HG03060 (cell line): ENCODE data around the gene RIC1.
"Not testable (repeated sequence)": the region's sequence is repeated elsewhere in the genome, so short reads cannot be mapped to it uniquely, and the experiment has no call there.

ENCODE experiments used
- ATAC-seq: cut with Tn5 transposase; IDR thresholded peaks from one replicate; pipeline ENCODE4 v1.9.1; 2021; ENCODE audit warnings: low read depth, moderate number of reproducible peaks; ENCODE audit not compliant: unreplicated experiment

The RIC1 gene

DNA sequence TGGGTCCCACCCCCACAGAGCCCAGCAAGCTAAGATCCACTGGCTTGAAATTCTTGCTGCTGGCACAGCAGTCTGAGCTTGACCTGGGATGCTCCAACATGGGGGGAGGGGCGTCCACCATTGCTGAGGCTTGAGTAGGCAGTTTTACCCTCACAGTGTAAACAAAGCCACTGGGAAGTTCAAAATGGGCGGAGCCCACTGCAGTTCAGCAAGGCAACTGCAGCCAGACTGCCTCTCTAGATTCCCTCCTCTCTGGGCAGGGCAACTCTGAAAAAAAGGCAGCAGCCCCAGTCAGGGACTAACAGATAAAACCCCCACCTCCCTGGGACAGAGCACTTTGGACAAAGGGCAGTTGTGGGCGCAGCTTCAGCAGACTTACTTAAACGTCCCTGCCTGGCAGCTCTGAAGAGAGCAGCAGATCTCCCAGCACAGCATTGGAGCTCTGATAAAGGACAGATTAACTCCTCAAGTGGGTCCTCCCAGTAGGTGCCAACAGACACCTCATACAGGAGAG, 150.9 kb downstream of the RIC1 start:
- not testable (repeated sequence) for ATAC-seq

DNA sequence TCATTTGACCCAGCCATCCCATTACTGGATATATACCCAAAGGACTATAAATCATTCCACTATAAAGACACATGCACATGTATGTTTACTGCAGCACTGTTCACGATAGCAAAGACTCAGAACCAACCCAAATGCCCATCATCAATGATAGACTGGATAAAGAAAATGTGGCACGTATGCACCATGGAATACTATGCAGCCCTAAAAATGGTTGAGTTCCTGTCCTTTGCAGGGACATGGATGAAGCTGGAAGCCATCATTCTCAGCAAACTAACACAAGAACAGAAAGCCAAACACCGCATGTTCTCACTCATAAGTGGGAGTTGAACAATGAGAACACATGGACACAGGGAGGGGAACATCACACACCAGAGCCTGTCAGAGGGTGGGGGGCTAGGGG, 154.5 kb downstream of the RIC1 start:
- not testable (repeated sequence) for ATAC-seq

DNA sequence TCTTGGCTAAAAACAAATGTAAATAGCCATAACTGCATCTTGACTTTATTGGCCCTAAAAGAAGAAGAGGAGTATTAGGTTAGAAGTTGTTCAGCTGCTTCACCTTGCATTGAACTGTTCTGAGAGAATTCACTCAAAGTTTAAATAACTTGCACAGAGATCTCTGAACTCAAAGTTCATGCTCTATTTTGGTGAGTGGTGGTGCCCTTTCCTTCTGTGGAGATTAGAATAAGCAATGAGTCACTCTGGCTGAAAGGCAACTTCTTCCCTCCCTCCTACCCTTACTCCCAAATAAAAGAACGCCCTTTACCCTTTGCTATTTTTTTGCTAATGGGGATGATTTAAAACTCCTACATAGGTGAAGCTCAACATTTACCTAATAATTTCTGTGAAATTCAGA, 155.1 kb downstream of the RIC1 start:
- no peak for ATAC-seq

DNA sequence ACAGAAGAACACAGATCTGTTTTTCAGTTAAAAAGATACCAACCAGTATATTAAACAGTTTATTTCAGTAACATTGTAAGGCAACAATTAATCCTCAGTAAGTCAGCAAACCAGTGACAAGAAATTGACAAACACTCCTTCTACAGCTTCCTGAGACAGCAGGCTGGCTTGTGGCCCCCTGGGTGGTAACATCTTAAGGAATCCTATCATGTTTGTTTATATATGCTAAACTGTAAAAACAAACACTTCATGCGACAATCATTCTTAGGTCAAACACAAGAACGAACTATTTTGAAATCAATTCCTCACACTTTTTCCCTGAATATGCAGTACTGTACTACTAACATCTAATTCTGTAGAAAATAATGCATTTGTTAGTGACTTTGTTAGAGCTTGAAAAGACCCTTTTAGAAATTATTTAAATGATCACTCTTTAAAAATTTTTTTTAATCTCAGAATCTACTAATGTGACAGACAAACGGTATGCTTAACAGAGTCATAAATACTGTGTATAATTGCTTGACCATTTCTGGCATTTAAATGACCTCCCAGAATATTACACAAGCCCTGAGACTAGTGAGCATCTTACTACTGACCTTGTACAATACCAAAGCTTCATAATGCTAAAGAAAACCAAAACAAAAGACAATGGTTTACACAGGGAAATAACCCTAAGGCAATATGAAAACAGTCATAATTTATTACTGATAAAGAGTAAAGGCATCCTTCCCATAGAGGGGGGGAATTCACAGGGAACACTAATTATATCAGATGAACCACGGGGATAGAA, 155.8 kb downstream of the RIC1 start:
- no peak for ATAC-seq

DNA sequence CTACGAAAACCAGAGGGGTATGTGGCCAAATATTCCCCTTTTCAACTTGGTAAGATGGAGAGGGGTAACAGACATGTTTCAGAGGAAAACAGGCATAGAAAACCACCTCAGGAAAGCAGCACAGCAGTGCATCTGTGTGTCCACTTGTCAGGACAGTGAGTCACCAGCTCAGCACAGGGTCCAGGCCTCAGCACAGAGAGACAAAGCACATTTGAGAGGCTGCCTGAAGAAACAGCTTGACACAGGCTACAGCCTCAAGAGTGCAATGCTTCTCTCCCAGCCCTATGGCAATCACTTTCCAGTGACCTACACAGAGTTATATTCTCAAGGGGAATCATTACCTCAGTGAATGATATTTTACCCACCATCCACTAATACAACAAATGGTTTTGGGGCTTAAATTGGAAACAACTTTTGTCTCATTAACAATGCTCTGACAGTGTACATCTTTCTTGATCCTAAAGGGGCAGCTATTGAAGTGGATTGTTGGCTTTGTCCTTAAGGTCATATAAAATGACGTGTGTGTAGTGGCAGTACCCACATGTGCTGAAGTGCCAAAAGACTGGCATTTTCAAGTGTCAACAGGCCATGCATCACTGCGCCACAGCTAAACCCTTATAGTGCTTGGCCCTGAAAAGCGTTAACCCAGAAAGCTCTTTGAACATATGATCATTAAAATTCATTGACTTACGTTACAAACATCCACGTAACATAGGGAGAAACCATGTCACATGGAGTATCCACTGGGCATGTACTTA, 157.6 kb downstream of the RIC1 start:
- ATAC-seq = no peak

DNA sequence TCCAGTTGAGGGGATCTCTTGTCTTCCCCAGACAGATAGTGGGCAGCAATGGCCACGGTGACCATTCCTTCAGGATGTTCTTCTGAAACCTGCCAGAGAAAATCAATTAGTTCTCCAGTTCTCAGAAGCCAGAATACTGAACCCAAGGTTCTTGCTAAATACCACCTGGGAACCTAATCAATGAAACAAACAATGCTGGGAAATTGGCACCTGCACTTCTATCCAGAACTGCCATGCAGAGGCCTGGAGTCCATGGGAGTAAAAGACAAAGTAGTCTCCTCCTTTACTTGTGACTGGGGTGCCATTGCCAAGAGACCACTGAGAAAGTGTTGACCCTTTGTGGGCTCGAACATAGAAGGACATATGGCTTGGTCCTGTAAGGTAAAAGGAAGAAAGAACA, 158.3 kb downstream of the RIC1 start:
- ATAC-seq = no peak

DNA sequence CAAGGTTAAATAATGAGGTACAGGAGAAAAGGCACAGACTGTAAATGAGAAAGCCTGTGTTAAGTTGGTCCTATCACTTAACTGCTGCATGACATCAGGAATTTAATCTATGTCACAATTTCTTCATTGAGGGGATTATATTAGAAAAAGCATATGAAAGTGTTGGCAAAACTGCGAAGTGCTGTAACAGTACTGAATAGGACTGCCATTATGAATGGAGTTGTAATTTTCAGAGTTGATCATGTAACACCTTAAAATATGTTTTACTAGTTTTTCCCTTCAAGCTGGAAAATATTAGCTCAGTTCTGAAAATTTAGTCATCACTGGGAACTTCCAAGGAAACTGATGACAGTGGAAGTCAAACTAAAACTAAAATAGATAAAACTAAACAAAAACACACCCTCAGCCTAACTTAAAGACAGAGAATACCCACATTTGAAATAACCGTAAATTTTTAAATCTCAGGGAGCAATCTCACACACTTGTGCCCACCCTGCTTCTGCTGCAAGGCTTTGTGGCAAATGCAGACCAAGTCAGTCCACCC, 158.9 kb downstream of the RIC1 start:
- no peak for ATAC-seq

DNA sequence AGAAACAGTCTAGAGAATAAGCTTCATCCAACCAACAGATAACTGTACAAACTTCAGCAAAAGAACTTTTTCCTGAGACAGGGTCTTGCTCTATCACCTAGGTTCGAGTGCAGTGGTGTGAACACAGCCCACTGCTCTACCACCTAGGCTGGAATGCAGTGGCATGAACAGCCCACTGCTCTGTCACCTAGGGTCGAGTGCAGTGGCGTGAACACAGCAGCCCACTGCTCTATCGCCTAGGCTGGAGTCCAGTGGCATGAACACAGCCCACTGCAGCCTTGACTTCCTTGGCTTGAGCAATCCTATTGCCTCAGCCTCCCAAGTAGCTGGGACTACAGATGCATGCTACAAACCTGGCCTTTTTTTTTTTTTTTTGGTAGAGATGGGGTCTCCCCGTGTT, 160.6 kb downstream of the RIC1 start:
- ATAC-seq = no peak

DNA sequence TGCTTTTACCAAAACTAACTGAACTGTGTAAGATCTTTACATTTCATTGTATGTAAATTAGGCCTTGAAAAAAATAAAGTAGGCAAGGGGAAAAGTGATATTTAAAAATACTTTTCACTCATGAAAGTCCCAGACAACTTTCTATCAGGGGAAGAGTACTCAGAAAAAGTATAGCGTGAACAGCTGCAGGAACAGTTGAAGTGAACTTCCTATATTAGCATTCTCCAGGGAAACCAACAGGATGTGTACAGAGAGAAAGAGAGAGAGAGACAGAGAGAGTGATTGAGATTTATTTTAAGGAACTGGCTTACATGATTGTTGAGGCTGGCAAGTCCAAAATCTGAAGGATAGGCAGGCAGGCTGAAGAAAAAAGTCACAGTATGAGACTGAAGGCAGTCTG, 162.0 kb downstream of the RIC1 start:
- ATAC-seq = no peak

DNA sequence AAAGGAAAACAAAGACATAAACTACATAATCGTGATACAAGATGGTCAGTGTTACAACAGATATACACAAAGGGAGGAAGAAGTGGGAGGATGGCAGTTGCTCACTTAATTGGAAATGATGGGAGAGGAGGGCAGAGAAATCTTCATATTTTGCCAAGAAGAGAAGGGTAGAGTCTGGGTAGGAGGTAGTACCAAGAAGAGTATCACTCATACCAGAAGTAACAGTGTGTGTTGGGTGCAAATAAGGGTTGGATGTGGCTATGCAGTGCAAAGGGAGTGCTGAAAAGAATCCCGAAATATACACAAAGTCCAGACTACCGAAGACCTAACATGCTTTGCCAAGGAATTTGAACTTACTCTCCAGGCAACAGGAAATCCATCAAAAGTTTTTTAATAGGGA, 163.0 kb downstream of the RIC1 start:
- no peak for ATAC-seq

DNA sequence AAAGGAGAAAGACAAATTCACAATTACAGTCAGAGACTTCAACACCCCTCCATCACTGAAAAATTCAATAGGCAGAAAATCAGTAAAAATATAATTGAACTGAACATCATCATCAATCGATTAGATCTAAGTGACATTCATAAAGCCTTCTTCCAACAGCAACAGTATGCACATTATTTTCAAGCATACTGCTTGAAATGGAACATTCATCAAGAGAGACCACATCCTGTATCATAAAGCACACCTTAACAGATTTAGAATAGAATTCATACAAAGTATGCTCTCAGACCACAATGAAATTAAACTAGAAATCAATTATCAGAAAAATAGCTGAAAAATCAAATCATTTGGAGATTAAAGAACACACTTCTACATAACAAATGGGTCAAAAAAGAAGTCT, 164.9 kb downstream of the RIC1 start:
- no peak for ATAC-seq

DNA sequence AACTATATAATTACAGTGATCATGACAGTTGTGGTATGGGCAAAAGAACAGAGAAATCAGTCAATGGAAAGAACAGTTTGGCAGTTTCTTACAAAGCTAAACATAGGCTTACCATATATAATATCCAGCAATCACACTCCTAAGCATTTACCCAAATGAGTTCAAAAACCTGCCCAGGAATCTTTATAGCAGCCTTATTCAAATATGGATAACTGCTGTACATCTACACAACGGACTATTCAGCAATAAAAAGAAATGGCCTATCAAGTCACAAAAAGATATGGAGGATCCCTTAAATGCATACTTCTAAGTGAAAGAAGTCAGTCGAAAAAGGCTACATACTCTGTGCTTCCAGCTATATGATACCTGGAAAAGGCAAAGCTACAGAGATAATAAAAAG, 167.4 kb downstream of the RIC1 start:
- no peak for ATAC-seq

DNA sequence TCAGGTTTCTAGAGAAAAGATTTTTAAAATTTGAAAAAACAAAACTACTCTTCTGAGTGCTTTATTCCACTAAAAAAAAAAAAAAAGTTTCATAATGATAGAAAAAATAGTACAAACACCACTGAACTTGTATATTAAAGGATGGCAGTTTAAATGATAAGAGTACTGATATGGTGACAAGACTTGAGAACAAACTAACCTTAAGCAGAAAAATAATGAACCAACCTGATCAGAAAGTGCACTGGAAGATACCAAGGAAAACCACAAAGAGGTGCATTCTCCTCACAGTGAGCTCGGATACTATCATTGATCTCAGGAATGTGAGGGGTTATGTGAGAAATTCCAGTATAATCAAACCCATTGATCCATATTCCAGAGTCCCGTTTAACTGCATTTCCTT, 169.7 kb downstream of the RIC1 start:
- ATAC-seq = no peak

DNA sequence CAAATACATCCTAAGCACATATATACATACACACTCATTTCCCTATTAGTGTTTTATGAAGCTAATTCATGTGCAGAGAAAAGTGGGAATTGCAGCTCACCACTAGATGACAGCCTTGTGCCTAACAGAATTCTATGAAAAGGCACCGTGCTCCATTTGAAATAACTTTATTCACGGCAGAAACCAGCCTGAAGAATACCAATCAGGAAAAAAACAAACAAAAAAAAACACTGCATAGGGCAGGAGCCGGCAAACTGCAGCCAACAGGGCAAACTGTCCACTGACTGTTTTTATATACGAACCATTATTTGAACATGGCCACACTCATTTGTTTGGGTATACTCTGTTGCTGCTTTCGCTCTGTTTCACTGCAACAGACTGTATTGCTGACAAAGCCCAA, 170.4 kb downstream of the RIC1 start:
- ATAC-seq = no peak

DNA sequence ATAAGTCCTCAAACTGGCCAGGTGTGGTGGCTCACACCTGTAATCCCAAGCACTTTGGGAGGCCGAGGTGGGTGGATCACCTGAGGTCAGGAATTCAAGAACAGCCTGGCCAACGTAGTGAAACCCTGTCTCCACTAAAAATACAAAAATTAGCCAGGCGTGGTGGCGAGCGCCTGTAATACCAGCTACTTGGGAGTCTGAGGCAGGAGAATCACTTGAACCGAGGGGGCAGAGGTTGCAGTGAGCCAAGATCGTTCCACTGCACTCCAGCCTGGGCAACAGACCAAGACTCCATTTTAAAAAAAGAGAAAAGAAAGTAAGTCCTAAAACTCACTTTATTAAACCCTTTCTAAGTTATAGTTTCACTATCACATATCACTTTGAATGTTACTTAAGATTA, 171.5 kb downstream of the RIC1 start:
- ATAC-seq = not testable (repeated sequence)

DNA sequence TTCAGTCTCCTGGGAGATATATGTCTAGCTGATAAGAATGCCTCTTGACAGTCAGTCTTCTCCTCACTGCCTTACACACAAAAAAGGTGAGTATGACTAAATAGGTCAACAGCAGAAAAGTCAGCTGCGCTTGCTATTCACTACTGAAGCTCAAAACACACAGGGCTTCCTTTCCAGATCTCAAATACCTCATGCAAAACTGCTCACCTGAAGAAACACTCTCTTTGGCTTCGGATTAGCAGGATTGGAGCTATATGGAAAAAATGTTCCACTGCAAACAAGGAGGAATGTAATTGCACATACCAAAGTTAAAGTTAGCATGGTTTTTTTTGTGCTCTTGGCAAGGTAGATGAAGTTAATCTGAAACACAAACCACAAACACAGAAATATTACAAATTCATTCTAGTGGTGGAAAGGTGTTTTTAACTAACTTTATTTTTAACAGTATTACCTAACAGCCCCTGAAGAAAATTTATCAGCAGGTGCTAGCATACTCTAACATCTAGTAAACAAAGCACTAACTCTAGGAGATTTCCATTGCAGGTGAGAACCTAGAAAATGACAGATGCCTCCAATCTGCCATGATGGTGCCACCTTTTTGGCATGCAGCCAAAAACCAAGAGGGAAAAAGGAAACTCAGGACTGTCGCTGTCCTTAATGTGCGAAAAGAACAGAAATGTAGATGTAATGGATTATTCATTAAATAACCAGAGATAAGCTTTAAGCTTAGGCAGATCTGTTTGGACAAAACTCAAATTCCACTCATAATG, 172.2 kb downstream of the RIC1 start:
- ATAC-seq = no peak

DNA sequence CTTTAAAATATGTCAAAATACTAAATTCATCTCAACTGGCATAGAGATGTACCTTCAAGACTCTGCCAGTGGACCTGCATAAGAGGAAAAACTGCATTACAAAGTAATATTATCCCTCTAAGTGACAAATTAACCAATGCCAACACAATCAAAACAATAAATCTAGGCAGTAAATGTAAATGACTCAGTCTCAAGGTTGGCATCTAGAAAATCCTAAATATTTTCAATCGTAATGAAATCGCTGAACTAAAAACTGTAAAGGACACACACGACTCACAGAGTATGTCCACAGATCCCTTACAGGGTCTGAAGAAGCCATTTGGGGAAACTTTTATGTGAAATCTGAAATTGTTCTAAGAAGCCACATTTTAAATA, 172.8 kb downstream of the RIC1 start:
- ATAC-seq = no peak

DNA sequence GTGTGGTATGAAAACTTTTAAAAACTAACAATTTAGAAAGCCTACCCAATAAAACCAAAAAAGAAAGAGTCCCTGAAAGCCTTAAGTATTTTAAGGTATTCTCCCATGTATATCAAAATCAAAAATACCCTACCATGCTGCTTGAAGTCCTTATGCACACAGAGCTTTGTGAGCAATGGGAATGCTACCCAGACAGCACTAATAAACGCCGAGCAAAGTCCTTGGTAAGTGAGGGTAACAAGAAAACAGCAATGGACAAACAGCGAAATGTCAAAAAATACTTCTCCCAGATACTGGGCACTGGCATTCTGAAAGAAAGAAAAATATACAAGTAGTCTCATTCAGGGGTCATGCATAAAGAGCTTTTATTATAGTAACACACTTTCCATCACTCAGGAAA, 176.6 kb downstream of the RIC1 start:
- ATAC-seq = no peak

DNA sequence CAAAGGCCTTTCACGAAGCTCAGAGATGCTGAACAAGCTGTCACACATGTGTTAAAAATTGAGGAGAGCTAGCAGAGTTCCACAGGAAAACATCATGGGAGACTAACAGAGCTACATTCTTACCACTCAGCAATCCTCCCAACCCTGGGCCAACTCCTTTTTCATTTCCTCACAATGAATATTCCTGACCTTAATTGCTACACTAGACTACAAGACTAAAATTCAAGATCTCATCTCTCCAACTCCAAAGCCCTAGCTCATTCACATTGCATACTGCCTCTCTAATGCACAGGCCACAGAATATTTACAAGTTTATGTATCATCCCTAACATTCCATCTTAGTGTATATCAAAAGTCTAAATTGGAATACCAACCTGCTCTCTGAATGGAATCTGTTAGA, 182.8 kb downstream of the RIC1 start:
- no peak for ATAC-seq

DNA sequence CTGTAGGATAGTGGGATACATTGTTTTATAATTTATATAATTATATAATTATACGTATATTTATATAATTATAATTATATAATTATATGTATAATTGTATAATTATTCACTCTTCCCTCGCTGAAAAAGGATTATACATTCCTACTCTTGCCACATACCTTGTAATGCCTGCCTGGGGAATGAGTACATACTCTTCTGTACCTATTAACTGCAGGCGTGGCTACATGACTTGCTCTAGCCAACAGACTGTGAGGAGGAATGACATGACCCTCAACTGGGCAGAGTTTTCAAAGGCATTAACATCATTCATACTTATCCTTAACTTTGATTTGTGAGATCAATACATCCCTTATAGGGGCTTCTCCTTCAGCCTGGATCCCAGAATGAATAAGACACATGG, 184.9 kb downstream of the RIC1 start:
- no peak for ATAC-seq

DNA sequence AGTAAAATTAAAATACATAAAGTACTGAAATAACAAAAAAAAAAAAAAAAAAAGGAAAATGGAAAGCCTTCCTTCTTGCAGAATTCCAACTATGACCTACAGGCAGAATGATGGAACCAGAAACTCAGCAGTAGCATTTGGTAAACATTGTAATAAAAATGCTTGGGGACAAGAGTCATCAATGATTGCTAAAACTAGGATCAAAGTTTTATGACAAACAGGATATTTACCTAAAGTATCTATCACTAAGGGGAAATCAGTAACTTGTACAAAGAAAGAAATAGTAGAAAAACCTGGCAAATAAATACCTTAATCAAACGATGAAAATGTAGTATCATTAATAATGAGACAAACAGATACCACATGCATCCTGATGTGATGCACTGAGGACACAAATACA, 186.6 kb downstream of the RIC1 start:
- ATAC-seq = no peak
